Measurements from ENCODE around the gene NCBP1. TPM values are rescaled to one million over a fixed set of nuclear protein-coding genes. Genes with fewer than 3 reads are reported as not detected.
"Not testable (repeated sequence)": the region's sequence is repeated elsewhere in the genome, so short reads cannot be mapped to it uniquely, and the experiment has no call there.

Gene NCBP1
- total RNA-seq, 1 donor from 2014 or later, result 55.9 TPM

GRCh38 chr9:97697837-97698236, 64.2 kb downstream of the NCBP1 start:
- H3K27ac Mint-ChIP-seq, result no peak overlapping the region
- Histone ChIP-seq H3K9me3 (ENCODE audit: low read depth) (no peaks in the 10 kb centered on the region), H3K27ac (no peak overlapping the region), H3K27me3 (peaks cover 27% of the 10 kb centered on the region), H3K4me3 (peak overlapping the region; percentile 86), H3K79me2 (ENCODE audit: low read depth) (peaks cover 25% of the 10 kb centered on the region), H3F3A (ENCODE audit: low read depth) (peaks cover 8% of the 10 kb centered on the region), H4K20me1 (ENCODE audit: low read depth) (peaks cover 14% of the 10 kb centered on the region), H3K9ac (no peak overlapping the region), H3K4me2 (peak overlapping the region; percentile 91), H3K36me3 (no peaks in the 10 kb centered on the region), H3K4me1 (peaks cover 10% of the 10 kb centered on the region), H2AFZ (replicated peaks) (peak overlapping the region; percentile 93)
- no peaks in the 10 kb centered on the region for H3K9me3 Mint-ChIP-seq
- peak overlapping the region; percentile 96 for H3K4me3 Mint-ChIP-seq
- H3K4me1 Mint-ChIP-seq, result peaks cover 31% of the 10 kb centered on the region
- no peaks in the 10 kb centered on the region for H3K36me3 Mint-ChIP-seq
- no peak for DNase-seq (ENCODE audit: low spot score)
- H3K27me3 Mint-ChIP-seq (ENCODE audit: insufficient read depth, low read depth), result no peaks in the 10 kb centered on the region
- TF ChIP-seq EZH2 (IDR thresholded peaks at IDR 0.05) (no peak), EZH2phosphoT487 (IDR thresholded peaks at IDR 0.05) (no peak)
- TF ChIP-seq, protein P1, sequence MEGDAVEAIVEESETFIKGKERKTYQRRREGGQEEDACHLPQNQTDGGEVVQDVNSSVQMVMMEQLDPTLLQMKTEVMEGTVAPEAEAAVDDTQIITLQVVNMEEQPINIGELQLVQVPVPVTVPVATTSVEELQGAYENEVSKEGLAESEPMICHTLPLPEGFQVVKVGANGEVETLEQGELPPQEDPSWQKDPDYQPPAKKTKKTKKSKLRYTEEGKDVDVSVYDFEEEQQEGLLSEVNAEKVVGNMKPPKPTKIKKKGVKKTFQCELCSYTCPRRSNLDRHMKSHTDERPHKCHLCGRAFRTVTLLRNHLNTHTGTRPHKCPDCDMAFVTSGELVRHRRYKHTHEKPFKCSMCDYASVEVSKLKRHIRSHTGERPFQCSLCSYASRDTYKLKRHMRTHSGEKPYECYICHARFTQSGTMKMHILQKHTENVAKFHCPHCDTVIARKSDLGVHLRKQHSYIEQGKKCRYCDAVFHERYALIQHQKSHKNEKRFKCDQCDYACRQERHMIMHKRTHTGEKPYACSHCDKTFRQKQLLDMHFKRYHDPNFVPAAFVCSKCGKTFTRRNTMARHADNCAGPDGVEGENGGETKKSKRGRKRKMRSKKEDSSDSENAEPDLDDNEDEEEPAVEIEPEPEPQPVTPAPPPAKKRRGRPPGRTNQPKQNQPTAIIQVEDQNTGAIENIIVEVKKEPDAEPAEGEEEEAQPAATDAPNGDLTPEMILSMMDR (IDR thresholded peaks at IDR 0.05), result no peak

DNA sequence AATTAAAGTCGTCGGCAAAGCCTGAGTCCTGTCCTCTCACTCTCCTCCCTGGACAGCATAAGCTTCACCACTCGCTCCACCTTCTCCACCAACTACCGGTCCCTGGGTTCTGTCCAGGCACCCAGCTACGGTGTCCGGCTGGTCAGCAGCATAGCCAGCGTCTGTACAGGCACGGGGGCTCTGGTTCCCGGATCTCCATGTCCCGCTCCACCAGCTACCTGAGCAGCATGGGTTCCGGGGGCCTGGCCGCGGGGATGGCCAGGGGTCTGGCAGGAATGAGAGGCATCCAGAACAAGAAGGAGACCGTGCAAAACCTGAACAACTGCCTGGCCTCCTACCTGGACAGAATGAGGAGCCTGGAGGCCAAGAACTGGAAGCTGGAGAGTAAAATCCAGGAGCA, 65.2 kb downstream of the NCBP1 start:
- Histone ChIP-seq H2AFZ (replicated peaks) (no peak overlapping the region), H3K4me3 (no peak overlapping the region), H3K9me3 (ENCODE audit: low read depth) (no peaks in the 10 kb centered on the region), H3F3A (ENCODE audit: low read depth) (peaks cover 8% of the 10 kb centered on the region), H3K9ac (no peak overlapping the region), H4K20me1 (ENCODE audit: low read depth) (peaks cover 14% of the 10 kb centered on the region), H3K79me2 (ENCODE audit: low read depth) (peaks cover 25% of the 10 kb centered on the region), H3K36me3 (no peaks in the 10 kb centered on the region), H3K4me2 (no peak overlapping the region), H3K4me1 (peaks cover 10% of the 10 kb centered on the region), H3K27ac (no peak overlapping the region), H3K27me3 (peaks cover 27% of the 10 kb centered on the region)
- no peak for DNase-seq (ENCODE audit: low spot score)
- Mint-ChIP-seq H3K27me3 (ENCODE audit: insufficient read depth, low read depth) (no peaks in the 10 kb centered on the region), H3K27ac (no peak overlapping the region), H3K9me3 (no peaks in the 10 kb centered on the region), H3K4me3 (peak overlapping the region; percentile 52), H3K4me1 (peaks cover 32% of the 10 kb centered on the region), H3K36me3 (no peaks in the 10 kb centered on the region)
- no peak for TF ChIP-seq EZH2phosphoT487 (IDR thresholded peaks at IDR 0.05)
- no peak for TF ChIP-seq EZH2 (IDR thresholded peaks at IDR 0.05)
- TF ChIP-seq, protein P1 (IDR thresholded peaks at IDR 0.05), result no peak

DNA sequence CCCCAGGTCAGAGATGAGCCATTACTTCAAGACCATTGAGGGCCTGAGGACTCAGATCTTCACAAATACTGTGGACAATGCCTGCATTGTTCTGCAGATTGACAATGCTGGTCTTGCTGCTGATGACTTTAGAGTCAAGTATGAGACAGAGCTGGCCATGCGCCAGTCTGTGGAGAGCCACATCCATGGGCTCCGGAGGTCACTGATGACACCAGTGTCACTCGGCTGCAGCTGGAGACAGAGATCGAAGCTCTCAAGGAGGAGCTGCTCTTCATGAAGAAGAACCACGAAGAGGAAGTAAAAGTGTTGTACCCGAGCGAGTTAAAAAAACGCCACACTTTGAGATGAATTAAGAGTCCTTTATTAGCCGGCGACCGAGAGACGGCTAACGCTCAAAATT, 65.7 kb downstream of the NCBP1 start:
- H3K4me3 Mint-ChIP-seq; H3K4me3 ChIP-seq; H2AFZ ChIP-seq (replicated peaks); H3K4me2 ChIP-seq; H3K27me3 Mint-ChIP-seq (ENCODE audit: insufficient read depth, low read depth); H3F3A ChIP-seq (ENCODE audit: low read depth); DNase-seq (ENCODE audit: low spot score); H3K27ac Mint-ChIP-seq; H3K9me3 ChIP-seq (ENCODE audit: low read depth); H3K27ac ChIP-seq; H3K9me3 Mint-ChIP-seq; H3K36me3 Mint-ChIP-seq; H3K9ac ChIP-seq; H3K36me3 ChIP-seq; H3K4me1 ChIP-seq: not testable (repeated sequence)
- peaks cover 14% of the 10 kb centered on the region for H4K20me1 ChIP-seq (ENCODE audit: low read depth)
- H3K4me1 Mint-ChIP-seq, result peaks cover 34% of the 10 kb centered on the region
- H3K27me3 ChIP-seq, result peaks cover 27% of the 10 kb centered on the region
- peaks cover 21% of the 10 kb centered on the region for H3K79me2 ChIP-seq (ENCODE audit: low read depth)

- H3K9ac ChIP-seq; H3K27me3 Mint-ChIP-seq (ENCODE audit: insufficient read depth, low read depth); H3K27ac Mint-ChIP-seq: not testable (repeated sequence)
Observed at GRCh38 chr9:97699824-97700223, 66.2 kb downstream of the NCBP1 start.

More at GRCh38 chr9:97699824-97700223, 66.2 kb downstream of the NCBP1 start:
- not testable (repeated sequence) for H3K36me3 ChIP-seq; DNase-seq (ENCODE audit: low spot score); H3K4me3 Mint-ChIP-seq; H3K4me1 ChIP-seq; H3K36me3 Mint-ChIP-seq; H3F3A ChIP-seq (ENCODE audit: low read depth); H3K4me2 ChIP-seq; H2AFZ ChIP-seq (replicated peaks); H3K4me3 ChIP-seq; H3K27ac ChIP-seq; H3K9me3 ChIP-seq (ENCODE audit: low read depth); H3K9me3 Mint-ChIP-seq
- Histone ChIP-seq H3K27me3 (peaks cover 27% of the 10 kb centered on the region), H3K79me2 (ENCODE audit: low read depth) (peaks cover 15% of the 10 kb centered on the region), H4K20me1 (ENCODE audit: low read depth) (peaks cover 12% of the 10 kb centered on the region)
- H3K4me1 Mint-ChIP-seq, result peaks cover 34% of the 10 kb centered on the region

Data from neural progenitor cell (in vitro differentiated cells).